GM03348 (cell line): Measurements from ENCODE around the gene HIVEP3.

Source experiments
- DNase-seq: peaks from one replicate; pipeline ENCODE4 v3.0.0; 2012; ENCODE audit warnings: low spot score

HIVEP3 gene

GRCh38 chr1:41461790-41462679 lies 456.7 kb downstream of the HIVEP3 start:
- DNase-seq, result no peak

- DNase-seq, result peak; percentile 68
Measured at GRCh38 chr1:41456847-41457540, 461.7 kb downstream of the HIVEP3 start.
